Lower leg skin (tissue), 4 donors: ENCODE data around the gene ELMOD3. TPM values are rescaled to one million over a fixed set of nuclear protein-coding genes. Genes with fewer than 3 reads are reported as not detected.

ENCODE experiments used
- DNase-seq, 2 donors: peaks; one replicate each; pipeline ENCODE4 v3.0.0-alpha.2; 2019; ENCODE audit warnings: low spot score in 2 of 2
- H3K4me3 ChIP-seq: fragments of 200-600 bp; sonication (generic); 2 replicates; pipeline ENCODE4 v1.5.1; 2017; ENCODE audit warnings: mild to moderate bottlenecking, low read depth; ENCODE audit not compliant: poor library complexity, severe bottlenecking
- CTCF ChIP-seq, 3 donors: fragments of 450-650 bp; IDR thresholded peaks; one replicate each; pipeline ENCODE4 v1.5.1; 2016; ENCODE audit warnings: antibody characterized with exemption in 3 of 3, mild to moderate bottlenecking in 3 of 3, moderate library complexity in 2 of 3
- POLR2A ChIP-seq, 2 donors: fragments of 450-650 bp; IDR thresholded peaks; one replicate each; pipeline ENCODE4 v1.6.1; 2016 to 2017; ENCODE audit warnings: antibody characterized with exemption in 2 of 2, mild to moderate bottlenecking in 1 of 2, moderate library complexity in 1 of 2
- WGBS, 2 donors: methylation state at CpG; one replicate each; pipeline ENCODE4 v1.1.5; 2018; 5-methylcytosine and 5-hydroxymethylcytosine counted together
- intact Hi-C: fragments of 100-400 bp; cut with DNase I; formaldehyde crosslinking; loops from one replicate; pipeline ENCODE4 v1.15.0; 2023; ENCODE audit warnings: low total_unique reads
- total RNA-seq, 4 donors: library from RNA; depleted of rRNA; stranded (reverse); fragments of >200 nt; gene quantifications; one replicate each; pipeline ENCODE4 v1.1.0, GENCODE V29; 2016

Gene ELMOD3
- total RNA-seq, 4 donors from 2014 or later = 10.0 to 26.1 (median 23.5) TPM

- DNase-seq = no peak
- intact Hi-C loops = no loop called here
- no peak overlapping the region for H3K4me3 ChIP-seq
- TF ChIP-seq CTCF (IDR thresholded peaks at IDR 0.05) (no peak), POLR2A (IDR thresholded peaks at IDR 0.05) (no peak)
- 78 to 89% methylated on average over 7 to 8 of the region's 8 CpGs for WGBS, 2 donors
Observed at GRCh38 chr2:85398426-85399182, 44.0 kb downstream of the ELMOD3 start.

GRCh38 chr2:85399183-85399455, 44.5 kb downstream of the ELMOD3 start:
- TF ChIP-seq POLR2A (IDR thresholded peaks at IDR 0.05) (no peak), CTCF (IDR thresholded peaks at IDR 0.05) (no peak)
- DNase-seq = no peak
- H3K4me3 ChIP-seq = no peak overlapping the region
- intact Hi-C loops = no loop called here
- 94 to 95% methylated on average over 8 of the region's 8 CpGs for WGBS, 2 donors

GRCh38 chr2:85400023-85400422, 45.5 kb downstream of the ELMOD3 start:
- no peak for TF ChIP-seq CTCF (IDR thresholded peaks at IDR 0.05)
- TF ChIP-seq POLR2A (IDR thresholded peaks at IDR 0.05) = no peak
- intact Hi-C loops = no loop called here
- no peak overlapping the region for H3K4me3 ChIP-seq
- DNase-seq = no peak
- WGBS, 2 donors = 90 to 91% methylated on average over 8 of the region's 8 CpGs

- WGBS, 2 donors = 80 to 90% methylated on average over 10 to 14 of the region's 14 CpGs
- H3K4me3 ChIP-seq = no peak overlapping the region
- DNase-seq = no peak
- TF ChIP-seq POLR2A (IDR thresholded peaks at IDR 0.05) = no peak
- TF ChIP-seq CTCF (IDR thresholded peaks at IDR 0.05) = no peak
- intact Hi-C loops = no loop called here
Observed at GRCh38 chr2:85400541-85401463, 46.2 kb downstream of the ELMOD3 start.

GRCh38 chr2:85401464-85401805, 46.9 kb downstream of the ELMOD3 start:
- H3K4me3 ChIP-seq = no peak overlapping the region
- intact Hi-C loops = no loop called here
- no peak for DNase-seq
- TF ChIP-seq POLR2A (IDR thresholded peaks at IDR 0.05) (no peak), CTCF (IDR thresholded peaks at IDR 0.05) (no peak)
- 93 to 96% methylated on average over 7 of the region's 7 CpGs for WGBS, 2 donors
